Activated CD4-positive, alpha-beta memory T cell treated with anti-CD3 and anti-CD28 coated beads for 36 hours (primary cell): ENCODE measurements around the gene EARS2. TPM values are rescaled to one million over a fixed set of nuclear protein-coding genes. Genes with fewer than 3 reads are reported as not detected.
"Not testable (repeated sequence)": the region's sequence is repeated elsewhere in the genome, so short reads cannot be mapped to it uniquely, and the experiment has no call there.

Experiments used
- CTCF ChIA-PET: fragments of 350-600 bp; sonication (Branson Sonifier 250); formaldehyde crosslinking; loops from one replicate; lab custom pipeline; 2021; ENCODE audit warnings: antibody characterized with exemption, inconsistent platforms; lab: Charles Lee
- POLR2A ChIA-PET: fragments of 350-600 bp; sonication (Branson Sonifier 250); formaldehyde crosslinking; loops from one replicate; lab custom pipeline; 2021; ENCODE audit warnings: antibody characterized with exemption; lab: Charles Lee
- DNase-seq: peaks from one replicate; pipeline ENCODE4 v3.0.0-alpha.2; 2020
- H3K27ac Mint-ChIP-seq: one replicate; pipeline ENCODE4 v1.8.0; 2021; ENCODE audit warnings: mixed read lengths
- H3K27me3 Mint-ChIP-seq: one replicate; pipeline ENCODE4 v1.8.0; 2021; ENCODE audit warnings: mixed read lengths
- H3K36me3 Mint-ChIP-seq: one replicate; pipeline ENCODE4 v1.8.0; 2021; ENCODE audit warnings: mixed read lengths
- H3K4me1 Mint-ChIP-seq: one replicate; pipeline ENCODE4 v1.8.0; 2021; ENCODE audit warnings: low read depth, mixed read lengths
- H3K4me3 Mint-ChIP-seq: one replicate; pipeline ENCODE4 v1.8.0; 2021; ENCODE audit warnings: mild to moderate bottlenecking, mixed read lengths
- H3K9me3 Mint-ChIP-seq: one replicate; pipeline ENCODE4 v1.8.0; 2021; ENCODE audit warnings: mixed read lengths
- intact Hi-C: fragments of 100-400 bp; cut with micrococcal nuclease; formaldehyde crosslinking; loops from one replicate; pipeline ENCODE4 v1.15.1; 2023
- total RNA-seq, 2 experiments: library from RNA; stranded (reverse); gene quantifications; one replicate each; pipeline ENCODE4 v1.2.3, GENCODE V29; 2021

Gene EARS2
- total RNA-seq, 2 experiments from 2014 or later = 21.6 to 23.6 TPM

DNA sequence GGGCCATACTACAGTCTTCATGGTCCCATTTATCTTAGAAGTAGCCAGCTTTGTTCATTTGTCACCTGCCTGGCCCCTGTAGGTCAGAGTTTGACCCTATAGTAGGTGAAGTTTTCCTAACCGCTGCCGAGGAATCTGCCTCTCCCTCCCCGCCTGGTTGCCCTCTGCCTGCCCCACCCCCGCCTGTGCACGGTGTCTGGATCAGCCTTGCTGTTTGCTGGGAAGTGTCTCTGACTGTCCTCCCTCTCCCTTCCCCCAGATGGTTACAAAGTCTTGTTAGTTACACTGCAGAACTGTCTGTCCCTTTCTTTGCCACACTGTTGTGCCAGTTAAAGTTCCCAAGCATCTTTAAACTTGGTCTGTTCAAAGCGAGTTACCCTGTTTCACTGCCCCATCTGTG lies 6.0 kb upstream of the EARS2 start:
- Mint-ChIP-seq H3K9me3 (no peaks in the 10 kb centered on the region), H3K27ac (no peak overlapping the region), H3K36me3 (peaks cover 42% of the 10 kb centered on the region), H3K27me3 (no peaks in the 10 kb centered on the region), H3K4me3 (no peak overlapping the region), H3K4me1 (peaks cover 25% of the 10 kb centered on the region)
- DNase-seq = no peak
- CTCF ChIA-PET = interaction anchor here (2.2 kb wide), 1 partner anchor 34 kb away, joined by 12 read pairs; the partner anchor contains the start of gene NDUFAB1
- intact Hi-C loops = no loop called here
- POLR2A ChIA-PET = interaction anchor here (1.2 kb wide), 1 partner anchor 13 kb away, joined by 3 read pairs; no protein-coding TSS in a partner anchor

DNA sequence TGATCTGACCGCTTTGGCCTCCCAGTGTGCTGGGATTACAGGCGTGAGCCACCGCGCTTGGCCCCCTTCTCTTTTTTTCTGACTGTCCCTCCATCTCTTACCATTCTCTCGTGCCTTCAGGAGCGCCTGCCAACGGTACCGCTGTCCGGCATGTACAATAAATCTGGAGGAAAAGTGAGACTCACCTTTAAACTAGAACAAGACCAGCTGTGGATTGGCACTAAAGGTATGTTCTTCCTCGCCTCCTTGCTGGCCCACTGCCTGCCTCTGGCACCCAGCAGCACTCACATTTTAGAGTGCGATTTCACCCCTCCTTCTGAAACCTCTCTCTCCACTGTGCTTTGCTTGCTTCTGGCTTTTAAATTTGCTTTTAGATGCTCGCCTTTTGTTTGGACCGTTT lies 5.4 kb upstream of the EARS2 start:
- no peak overlapping the region for H3K27ac Mint-ChIP-seq
- ChIA-PET CTCF (interaction anchor here (2.2 kb wide), 1 partner anchor 35 kb away, joined by 12 read pairs; the partner anchor contains the start of gene NDUFAB1), POLR2A (interaction anchor here (1.2 kb wide), 1 partner anchor 14 kb away, joined by 3 read pairs; no protein-coding TSS in a partner anchor)
- H3K4me1 Mint-ChIP-seq = peaks cover 25% of the 10 kb centered on the region
- intact Hi-C loops = no loop called here
- DNase-seq = no peak
- no peaks in the 10 kb centered on the region for H3K27me3 Mint-ChIP-seq
- H3K4me3 Mint-ChIP-seq = no peak overlapping the region
- peaks cover 39% of the 10 kb centered on the region for H3K36me3 Mint-ChIP-seq
- no peaks in the 10 kb centered on the region for H3K9me3 Mint-ChIP-seq

DNA sequence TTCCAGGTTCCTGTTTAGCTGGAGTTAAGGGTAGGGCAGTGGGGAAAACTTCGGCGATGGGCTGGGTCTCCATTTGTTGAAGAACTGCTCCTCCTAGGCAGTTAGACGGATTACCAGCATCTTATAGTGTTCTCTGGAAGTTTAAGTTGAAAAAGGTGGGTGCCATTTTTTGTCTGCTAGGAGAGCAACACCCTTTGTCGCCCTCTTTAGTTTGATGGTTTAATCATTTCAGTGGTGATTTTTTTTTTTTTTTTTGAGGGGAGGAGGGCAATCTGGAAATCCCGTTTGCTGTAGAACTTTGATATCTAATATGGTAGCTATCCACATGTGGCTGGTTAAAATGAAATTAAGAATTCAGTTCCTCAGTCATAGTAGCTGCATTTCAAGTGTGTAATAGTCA lies 4.4 kb upstream of the EARS2 start:
- no peak for DNase-seq
- CTCF ChIA-PET = interaction anchor here (1.0 to 2.2 kb wide), 2 partner anchors 16 to 35 kb away, joined by 4 to 12 read pairs; partner anchors contain the start of gene NDUFAB1
- Mint-ChIP-seq H3K27ac (peak overlapping the region; percentile 49), H3K36me3 (peaks cover 35% of the 10 kb centered on the region), H3K4me3 (no peak overlapping the region), H3K4me1 (peaks cover 30% of the 10 kb centered on the region), H3K9me3 (no peaks in the 10 kb centered on the region), H3K27me3 (no peaks in the 10 kb centered on the region)
- POLR2A ChIA-PET = no interaction called here
- intact Hi-C loops = no loop called here

DNA sequence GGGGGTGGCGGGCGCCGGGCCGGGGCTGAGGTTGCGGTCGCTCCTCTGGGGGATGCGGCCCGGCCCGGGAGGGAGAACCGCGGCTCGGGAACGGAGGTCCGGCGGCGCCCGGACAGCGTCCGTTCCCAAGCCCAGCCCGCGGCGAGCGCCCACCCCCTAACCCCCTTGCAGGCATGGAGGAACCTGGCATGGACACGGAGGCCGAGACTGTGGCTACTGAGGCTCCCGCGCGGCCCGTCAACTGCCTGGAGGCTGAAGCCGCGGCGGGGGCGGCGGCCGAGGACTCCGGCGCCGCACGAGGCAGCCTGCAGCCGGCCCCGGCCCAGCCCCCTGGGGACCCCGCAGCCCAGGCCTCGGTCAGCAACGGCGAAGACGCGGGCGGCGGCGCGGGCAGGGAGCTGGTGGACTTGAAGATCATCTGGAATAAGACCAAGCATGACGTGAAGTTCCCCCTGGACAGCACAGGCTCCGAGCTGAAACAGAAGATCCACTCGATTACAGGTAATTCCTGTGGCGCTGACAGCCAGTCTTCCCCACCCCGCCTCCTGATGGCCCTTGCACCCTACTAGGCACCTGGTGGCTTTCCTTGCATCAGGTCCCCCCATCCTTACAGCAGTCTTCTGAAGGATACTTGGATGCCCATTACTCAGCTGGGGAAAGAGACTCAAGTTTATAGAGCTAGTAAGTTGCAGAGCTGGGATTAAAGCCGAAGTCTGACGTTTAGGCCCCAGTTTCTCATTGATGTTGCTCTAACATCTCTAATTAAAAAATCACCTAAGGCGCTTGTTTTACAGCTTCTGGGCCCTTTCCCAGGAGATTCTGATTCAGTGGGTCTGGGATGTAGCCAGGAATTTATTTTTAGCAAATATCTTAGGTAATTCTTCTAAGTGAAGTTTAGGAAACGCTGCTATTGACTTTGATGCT lies 891 bp upstream of the EARS2 start:
- H3K27ac Mint-ChIP-seq = peak overlapping the region; percentile 85
- H3K36me3 Mint-ChIP-seq = peaks cover 23% of the 10 kb centered on the region
- H3K4me3 Mint-ChIP-seq = peak overlapping the region; percentile 90
- no peak for DNase-seq
- H3K27me3 Mint-ChIP-seq = no peaks in the 10 kb centered on the region
- no peaks in the 10 kb centered on the region for H3K9me3 Mint-ChIP-seq
- ChIA-PET POLR2A (interaction anchor here (0.5 to 1.5 kb wide), 7 partner anchors 13 to 1456 kb away, joined by 3 to 6 read pairs (median 3); partner anchors contain the start of genes COG7, DCTN5 and PALB2), CTCF (interaction anchor here (0.7 to 3.7 kb wide), 11 partner anchors 10 to 173 kb away, joined by 3 to 13 read pairs (median 3); partner anchors contain the start of genes DCTN5, NDUFAB1 and PALB2)
- H3K4me1 Mint-ChIP-seq = peaks cover 41% of the 10 kb centered on the region
- intact Hi-C loops = loop anchor here (1.0 to 5.0 kb wide), 6 partner anchors 38 to 119 kb away; partner anchors contain the start of genes COG7, DCTN5, GGA2 and NDUFAB1

DNA sequence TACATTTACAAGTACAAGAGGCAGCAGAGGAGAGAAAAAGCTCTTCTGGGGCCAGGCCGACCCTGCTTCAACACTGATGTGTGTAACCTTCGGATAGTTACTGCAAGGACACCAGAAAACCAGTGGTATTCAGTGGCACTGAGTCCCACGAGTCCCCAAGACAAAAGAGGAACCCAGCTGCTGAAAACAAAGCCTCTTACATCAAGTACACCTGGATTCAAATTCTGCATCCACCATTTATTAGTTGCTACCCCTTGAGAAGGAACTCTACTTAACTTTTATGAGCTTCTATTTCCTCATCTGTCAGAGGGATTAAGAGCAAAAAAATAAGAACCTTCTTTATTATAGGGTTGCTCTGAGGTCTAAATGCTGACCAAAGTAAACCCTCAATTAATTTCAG lies 2.6 kb downstream of the EARS2 start:
- CTCF ChIA-PET = interaction anchor here (0.8 to 2.2 kb wide), 2 partner anchors 21 to 120 kb away, joined by 3 to 7 read pairs; no protein-coding TSS in a partner anchor
- no peaks in the 10 kb centered on the region for H3K27me3 Mint-ChIP-seq
- no peak overlapping the region for H3K4me3 Mint-ChIP-seq
- peaks cover 26% of the 10 kb centered on the region for H3K4me1 Mint-ChIP-seq
- peak overlapping the region; percentile 40 for H3K27ac Mint-ChIP-seq
- POLR2A ChIA-PET = no interaction called here
- intact Hi-C loops = no loop called here
- no peak for DNase-seq
- H3K36me3 Mint-ChIP-seq = peaks cover 18% of the 10 kb centered on the region
- H3K9me3 Mint-ChIP-seq = no peaks in the 10 kb centered on the region

DNA sequence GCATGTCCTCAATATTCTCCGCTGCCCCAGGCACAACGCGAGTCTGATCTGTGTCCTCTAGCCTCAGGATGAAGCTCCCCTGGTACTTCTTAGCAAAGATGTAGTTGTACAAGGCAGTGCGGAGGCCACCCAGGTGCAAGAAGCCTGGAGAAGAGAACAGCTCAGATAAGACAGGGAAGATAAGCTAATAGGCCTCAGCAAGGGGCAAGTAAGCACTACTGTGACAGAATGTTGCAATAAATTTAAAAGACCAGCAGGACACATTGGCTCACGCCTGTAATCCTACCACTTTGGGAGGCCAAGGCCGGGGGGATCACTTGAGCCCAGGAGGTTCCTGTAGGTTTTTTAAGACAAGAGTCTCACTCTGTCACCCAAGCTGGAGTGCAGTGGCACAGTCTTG lies 5.0 kb downstream of the EARS2 start:
- Mint-ChIP-seq H3K27ac (no peak overlapping the region), H3K9me3 (no peaks in the 10 kb centered on the region), H3K27me3 (no peaks in the 10 kb centered on the region), H3K36me3 (peaks cover 21% of the 10 kb centered on the region), H3K4me1 (peaks cover 16% of the 10 kb centered on the region), H3K4me3 (no peak overlapping the region)
- intact Hi-C loops = no loop called here
- ChIA-PET POLR2A (no interaction called here), CTCF (no interaction called here)
- no peak for DNase-seq

DNA sequence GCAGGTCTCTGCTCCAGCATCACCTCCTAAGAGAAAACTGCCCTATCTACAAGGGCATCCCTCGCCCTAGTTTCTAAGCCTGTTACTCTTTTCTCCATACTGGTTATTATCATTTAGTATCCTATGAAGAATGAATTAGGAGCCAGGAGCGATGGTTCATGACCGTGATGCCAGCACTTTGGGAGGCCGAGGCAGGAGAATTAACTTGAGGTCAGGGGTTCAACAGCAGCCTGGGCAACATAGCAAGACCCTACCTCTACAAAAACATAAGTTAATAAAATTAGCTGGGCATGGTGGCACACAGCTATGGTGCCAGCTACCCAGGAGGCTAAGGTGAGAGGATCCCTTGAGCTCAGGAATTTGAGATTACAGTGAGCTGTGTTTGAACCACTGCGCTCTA lies 7.2 kb downstream of the EARS2 start:
- no peak for DNase-seq
- CTCF ChIA-PET = interaction anchor here (0.6 kb wide), 1 partner anchor 125 kb away, joined by 3 read pairs; no protein-coding TSS in a partner anchor
- POLR2A ChIA-PET = no interaction called here
- Mint-ChIP-seq H3K9me3 (no peaks in the 10 kb centered on the region), H3K27me3 (no peaks in the 10 kb centered on the region), H3K27ac (no peak overlapping the region), H3K36me3 (peaks cover 24% of the 10 kb centered on the region), H3K4me3 (no peak overlapping the region), H3K4me1 (peaks cover 2% of the 10 kb centered on the region)
- intact Hi-C loops = no loop called here

DNA sequence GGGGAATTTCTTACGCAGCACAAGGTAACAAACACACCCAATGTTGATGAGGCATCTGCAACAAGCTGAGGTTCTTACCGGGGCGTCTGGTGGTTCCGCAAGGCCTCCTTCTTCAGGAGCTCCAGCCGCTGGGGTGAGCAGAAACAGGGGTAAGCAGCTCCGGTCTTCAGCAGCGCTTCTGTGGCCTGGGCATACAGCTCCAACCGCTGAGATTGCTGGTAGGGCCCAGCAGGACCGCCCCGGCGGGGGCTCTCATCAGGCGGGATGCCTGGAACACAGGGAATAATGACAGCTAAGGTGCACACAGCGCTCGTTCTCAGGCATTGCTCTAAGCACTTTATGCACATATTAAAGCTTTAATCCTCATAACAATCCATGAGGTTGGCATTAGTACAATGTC lies 12.7 kb downstream of the EARS2 start:
- Mint-ChIP-seq H3K36me3 (peaks cover 20% of the 10 kb centered on the region), H3K4me1 (no peaks in the 10 kb centered on the region), H3K27ac (no peak overlapping the region), H3K27me3 (no peaks in the 10 kb centered on the region), H3K9me3 (no peaks in the 10 kb centered on the region), H3K4me3 (no peak overlapping the region)
- DNase-seq = no peak
- intact Hi-C loops = no loop called here
- CTCF ChIA-PET = no interaction called here
- POLR2A ChIA-PET = interaction anchor here (0.5 kb wide), 1 partner anchor 1524 kb away, joined by 4 read pairs; no protein-coding TSS in a partner anchor

DNA sequence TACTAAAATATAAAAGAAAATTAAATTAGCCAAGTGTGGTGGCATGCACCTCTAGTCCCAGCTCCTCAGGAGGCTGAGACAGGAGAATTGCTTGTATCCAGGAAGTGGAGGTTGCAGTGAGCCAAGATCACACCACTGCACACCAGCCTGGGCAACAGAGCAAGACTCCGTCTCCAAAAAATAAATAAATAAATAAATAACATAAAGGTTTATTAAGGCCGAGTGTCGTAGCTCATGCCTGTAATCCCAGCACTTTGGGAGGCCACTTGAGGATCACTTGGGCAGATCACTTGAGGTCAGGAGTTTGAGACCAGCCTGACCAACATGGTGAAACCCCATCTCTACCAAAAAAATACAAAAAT lies 16.4 kb downstream of the EARS2 start:
- H3K9me3 Mint-ChIP-seq, intact Hi-C loops, H3K27me3 Mint-ChIP-seq, H3K4me1 Mint-ChIP-seq, H3K27ac Mint-ChIP-seq, POLR2A ChIA-PET, DNase-seq, H3K4me3 Mint-ChIP-seq: not testable (repeated sequence)
- CTCF ChIA-PET = interaction anchor here (1.2 kb wide), 1 partner anchor 105 kb away, joined by 5 read pairs; no protein-coding TSS in a partner anchor
- H3K36me3 Mint-ChIP-seq = peaks cover 15% of the 10 kb centered on the region

DNA sequence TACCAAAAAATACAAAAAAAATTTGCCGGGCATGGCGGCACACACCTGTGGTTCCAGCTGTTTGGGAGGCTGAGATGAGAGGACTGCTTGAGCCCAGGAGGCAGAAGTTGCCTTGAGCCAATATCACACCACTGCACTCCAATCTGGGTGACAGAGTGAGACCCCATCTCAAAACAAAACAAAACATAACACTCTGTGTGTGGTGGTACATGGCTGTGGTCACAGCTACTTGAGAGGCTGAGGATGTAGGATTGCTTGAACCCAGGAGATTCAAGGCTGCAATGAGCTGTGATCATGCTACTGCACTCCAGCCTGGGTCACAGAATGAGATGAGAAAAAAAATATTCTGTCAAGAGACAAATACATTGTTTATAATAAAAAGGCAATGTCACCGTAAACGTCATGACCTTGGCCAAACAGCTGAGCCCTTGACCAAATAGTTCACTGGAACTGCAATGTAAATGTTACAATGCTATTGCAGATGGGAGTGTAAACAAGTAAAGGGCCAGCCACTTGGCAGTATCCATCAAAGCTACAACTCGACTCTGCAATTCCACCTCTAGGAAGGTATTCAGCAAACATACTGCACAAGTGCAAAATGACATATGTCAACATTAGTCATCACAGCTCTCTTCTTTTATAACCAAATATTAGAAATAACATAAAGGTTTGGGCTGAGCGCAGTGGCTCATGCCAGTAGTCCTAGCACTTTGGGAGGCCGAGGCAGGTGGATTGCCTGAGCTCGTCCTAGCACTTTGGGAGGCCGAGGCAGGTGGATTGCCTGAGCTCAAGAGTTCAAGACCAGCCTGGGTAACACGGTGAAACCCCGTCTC lies 16.9 kb downstream of the EARS2 start:
- peaks cover 15% of the 10 kb centered on the region for H3K36me3 Mint-ChIP-seq
- H3K4me3 Mint-ChIP-seq = no peak overlapping the region
- intact Hi-C loops = no loop called here
- H3K27me3 Mint-ChIP-seq = no peaks in the 10 kb centered on the region
- H3K27ac Mint-ChIP-seq = no peak overlapping the region
- POLR2A ChIA-PET = no interaction called here
- H3K4me1 Mint-ChIP-seq = peaks cover 10% of the 10 kb centered on the region
- CTCF ChIA-PET = interaction anchor here (1.2 kb wide), 1 partner anchor 104 kb away, joined by 5 read pairs; no protein-coding TSS in a partner anchor
- no peaks in the 10 kb centered on the region for H3K9me3 Mint-ChIP-seq
- no peak for DNase-seq

DNA sequence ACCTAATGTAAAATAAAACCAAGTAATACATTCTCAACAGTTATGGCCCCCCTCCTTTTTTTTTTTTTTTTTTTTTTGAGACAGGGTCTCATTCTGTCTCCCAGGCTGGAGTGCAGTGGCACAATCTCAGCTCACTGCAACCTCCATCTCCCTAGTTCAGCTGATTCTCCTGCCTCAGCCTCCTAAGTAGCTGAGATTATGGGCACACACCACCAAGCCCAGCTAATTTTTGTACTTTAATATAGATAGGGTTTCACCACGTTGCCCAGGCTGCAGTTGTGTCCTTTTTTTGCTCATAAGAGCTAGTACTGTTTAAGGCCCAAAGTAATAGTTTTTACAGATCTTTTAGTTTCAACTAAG lies 18.3 kb downstream of the EARS2 start:
- DNase-seq = no peak
- Mint-ChIP-seq H3K27me3 (no peaks in the 10 kb centered on the region), H3K36me3 (peaks cover 17% of the 10 kb centered on the region), H3K4me3 (no peak overlapping the region), H3K27ac (peak overlapping the region; percentile 28), H3K4me1 (peaks cover 10% of the 10 kb centered on the region), H3K9me3 (no peaks in the 10 kb centered on the region)
- ChIA-PET POLR2A (no interaction called here), CTCF (no interaction called here)
- intact Hi-C loops = no loop called here
